COLO668 (cell line): ENCODE data around the gene TAF4.
"Not testable (repeated sequence)": the region's sequence is repeated elsewhere in the genome, so short reads cannot be mapped to it uniquely, and the experiment has no call there.

Source experiments
- DNase-seq: peaks from one replicate; lab custom pipeline; 2025; ENCODE audit not compliant: unreplicated experiment; lab: John Stamatoyannopoulos, UW

TAF4 gene

DNA sequence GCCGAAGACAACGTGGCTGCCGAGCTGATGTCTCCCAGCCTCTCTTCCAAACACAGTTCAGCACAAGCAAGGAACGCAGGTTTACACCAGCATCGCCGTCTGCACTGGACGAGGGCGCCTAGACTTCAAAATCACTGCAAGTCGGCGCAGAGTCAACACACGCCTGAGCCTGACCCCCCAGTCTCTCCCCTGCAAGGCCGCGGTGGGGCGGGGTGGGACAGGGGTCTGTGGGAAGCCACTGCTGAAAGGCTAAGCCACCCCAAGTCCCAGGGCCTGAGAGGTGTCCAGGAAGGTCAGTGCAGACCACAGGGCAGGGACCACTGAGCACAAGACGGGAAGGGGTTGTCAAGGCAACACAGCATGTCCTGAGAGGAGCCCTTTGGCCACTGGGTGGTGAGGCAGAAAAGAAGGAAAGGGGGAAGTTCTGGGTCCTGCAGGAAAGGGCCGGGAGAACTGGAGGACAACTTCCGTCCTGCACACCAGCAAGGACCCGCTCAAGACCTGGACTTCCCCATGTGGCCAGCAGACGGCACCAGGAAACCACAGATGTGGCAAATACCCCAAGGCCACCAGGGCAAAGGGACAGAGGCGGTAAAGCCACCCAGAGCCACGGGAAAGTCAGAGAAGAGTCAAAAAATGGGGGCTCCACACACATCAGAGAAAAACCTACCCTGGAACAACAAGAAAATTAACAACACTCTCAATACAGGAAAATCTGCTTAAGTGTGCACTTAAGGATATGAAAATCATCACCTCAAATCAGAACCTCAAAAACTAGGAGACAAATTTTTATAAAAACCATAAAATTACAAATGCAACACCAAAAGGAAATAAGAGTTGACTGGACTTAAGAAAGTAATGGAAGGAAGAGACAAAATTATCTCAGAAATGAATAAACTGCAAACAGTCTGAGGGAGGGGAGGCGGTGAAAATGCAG lies 84.8 kb downstream of the TAF4 start:
- DNase-seq: peak; percentile 14

DNA sequence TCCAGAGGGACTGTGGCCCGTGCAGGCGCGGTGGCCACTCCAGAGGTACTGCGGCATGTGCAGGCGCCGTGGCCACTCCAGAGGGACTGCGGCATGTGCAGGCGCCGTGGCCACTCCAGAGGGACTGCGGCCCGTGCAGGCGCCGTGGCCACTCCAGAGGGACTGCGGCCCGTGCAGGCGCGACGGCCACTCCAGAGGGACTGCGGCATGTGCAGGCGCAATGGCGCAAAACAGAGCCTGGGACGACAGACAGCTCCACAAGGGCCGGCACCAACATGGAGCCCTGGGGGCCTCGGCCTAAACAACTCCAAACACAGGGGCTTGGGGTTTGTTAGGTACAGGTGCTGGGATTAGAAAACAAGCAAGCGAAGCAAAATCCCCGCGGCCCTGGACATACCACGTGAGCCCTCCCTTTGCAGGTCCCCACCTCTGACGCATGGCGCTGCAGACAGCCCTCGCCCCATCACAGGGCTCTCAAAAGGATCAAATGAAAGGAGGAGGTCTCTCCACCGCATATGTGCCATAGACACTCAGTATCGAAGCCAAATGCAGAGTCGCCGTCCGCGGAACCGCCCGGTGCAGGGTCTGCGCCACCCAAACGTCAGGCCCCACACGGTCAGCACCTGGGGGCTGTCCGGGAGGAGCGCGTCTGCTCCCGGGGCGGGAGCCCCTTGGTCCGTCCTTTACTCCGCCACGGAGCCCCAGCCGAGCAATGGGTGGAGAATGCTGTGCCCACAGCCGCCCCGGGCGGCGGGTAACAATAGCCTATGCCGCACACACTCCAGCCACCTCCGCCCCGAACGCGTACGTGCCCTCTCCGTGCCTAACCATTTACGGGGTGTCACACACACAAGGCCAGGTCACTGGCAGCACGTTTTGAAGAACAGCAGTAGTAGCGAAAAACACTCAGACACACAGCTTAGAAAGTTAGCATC lies 85.7 kb downstream of the TAF4 start:
- DNase-seq: no peak

DNA sequence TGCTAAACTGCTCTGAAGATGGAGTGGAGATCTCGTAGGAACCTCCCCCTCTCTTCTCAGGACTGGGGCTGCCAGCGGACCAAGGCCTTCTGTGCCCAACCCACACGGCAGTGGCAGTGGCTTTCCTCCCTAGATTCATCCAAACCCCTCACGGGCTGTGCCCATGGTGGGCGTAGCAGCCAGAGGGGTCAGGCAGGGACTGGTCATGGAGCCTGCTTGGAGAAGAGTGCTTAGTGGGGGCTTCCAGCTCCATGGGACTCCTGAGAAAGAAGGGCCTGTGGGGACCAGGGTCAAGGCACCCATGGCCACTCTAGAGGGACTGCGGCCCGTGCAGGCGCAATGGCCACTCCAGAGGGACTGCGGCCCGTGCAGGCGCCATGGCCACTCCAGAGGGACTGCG lies 86.6 kb downstream of the TAF4 start:
- no peak for DNase-seq

DNA sequence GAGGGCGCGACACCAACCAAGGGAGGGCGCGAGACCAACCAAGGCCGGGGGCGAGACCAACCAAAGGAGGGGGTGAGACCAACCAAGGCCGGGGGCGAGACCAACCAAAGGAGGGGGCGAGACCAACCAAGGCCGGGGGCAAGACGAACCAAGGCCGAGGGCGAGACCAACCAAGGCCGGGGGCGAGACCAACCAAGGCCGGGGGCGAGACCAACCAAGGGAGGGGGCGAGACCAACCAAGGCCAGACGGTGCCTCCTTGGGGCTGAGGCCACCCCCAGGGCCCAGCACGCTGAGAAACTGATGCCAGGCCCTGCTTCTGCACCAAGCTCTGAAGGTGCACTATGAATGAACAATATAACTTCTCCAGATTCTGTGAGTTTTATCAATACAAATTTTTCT lies 87.2 kb downstream of the TAF4 start:
- no peak for DNase-seq

DNA sequence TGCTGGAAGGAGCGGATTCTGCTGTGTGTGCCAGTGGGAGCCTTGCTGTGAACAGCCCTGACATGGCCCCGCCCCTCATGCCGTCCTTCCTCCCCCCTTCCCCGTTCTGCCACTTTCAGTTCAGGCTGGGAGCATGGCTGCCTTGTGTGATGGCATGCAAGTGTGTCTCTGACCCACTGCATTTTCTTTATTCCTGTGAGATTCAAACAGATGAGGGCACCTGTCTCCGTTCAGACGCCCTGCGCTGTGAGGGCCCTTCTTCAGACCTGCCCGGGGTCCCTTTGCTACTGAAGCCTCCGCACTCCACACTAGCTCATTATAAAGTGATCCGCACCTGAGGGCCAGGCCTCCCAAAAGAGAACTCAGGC lies 88.3 kb downstream of the TAF4 start:
- DNase-seq: no peak

DNA sequence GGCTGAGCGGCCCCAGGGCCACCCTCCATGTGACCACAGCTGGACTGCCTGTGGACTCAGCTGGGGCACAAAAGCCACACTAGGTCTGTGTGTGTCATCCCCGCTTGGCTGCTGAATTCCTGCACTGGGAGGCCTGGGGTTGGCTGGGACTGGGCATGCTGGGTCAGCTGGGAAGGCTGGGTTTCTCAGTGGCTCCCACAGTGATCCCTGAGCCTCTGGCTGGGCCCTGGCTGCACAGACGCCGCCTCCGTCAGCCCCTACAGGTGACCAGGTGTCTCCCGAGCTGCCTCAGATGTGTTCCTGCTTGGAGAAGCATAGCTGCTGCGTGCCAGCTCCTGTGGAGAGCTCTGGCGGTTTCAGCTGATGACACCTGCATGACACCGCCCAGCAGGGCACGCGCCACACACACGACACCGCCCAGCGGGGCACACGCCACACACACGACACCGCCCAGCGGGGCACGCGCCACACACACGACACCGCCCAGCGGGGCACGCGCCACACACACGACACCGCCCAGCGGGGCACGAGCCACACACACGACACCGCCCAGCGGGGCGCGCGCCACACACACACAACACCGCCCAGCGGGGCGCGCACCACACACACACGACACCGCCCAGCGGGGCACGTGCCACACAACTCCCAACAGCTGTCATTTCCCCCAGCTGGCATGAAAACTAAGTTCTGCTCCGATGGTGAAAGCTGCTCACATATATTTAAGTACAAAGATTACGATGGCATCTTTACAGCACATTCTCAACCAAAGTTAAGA lies 88.8 kb downstream of the TAF4 start:
- no peak for DNase-seq

DNA sequence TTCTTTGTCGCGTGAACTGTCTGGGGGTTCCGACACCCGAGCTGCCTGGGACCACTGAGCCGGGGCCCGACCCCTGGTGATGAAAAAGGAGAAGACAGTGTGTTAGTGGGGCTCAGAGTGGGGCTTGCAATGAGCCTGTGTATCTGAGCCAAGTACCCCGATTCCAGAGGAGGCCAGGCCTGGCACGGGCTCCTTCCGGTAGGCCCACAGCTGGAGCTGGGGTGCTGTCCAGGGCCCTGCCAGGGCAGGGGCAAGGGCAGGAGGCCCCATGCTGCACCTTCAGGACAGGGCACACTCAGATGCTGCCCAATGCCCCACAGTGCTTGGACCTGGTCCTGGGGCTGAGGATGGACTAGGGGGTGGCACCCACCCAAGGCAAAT lies 89.4 kb downstream of the TAF4 start:
- no peak for DNase-seq

DNA sequence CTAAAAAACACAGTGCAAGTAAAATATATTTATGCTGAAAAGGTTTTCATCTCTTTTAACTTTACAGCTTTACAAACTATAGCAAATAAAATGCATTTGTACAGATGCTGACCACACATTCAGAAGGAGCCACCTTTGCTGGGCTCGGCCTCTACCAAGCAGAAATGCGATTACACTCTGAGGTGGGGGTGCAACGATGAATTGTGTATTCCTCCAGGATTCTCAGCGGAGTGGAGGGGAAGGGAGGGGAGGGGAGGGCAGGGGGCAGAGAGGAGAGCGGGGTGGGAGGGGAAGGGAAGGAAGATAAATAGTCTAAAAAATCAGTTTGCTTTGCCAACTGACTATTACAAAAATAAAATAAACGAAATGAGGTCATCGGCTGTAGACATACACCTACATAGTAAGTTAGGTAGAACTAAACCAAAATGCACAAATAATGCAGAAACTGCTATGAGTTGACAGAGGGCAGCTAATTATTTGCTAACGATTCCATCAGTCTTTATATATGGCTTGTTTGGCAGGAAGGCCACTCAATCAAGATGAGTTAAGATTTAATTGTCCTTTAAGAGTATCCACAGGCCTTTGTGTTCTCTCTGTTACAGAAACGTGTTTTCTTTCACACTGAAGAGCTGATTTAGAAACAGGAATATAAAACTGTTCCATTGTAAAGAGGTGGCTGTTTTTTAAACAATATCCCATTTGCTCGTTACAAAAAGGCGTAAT lies 90.1 kb downstream of the TAF4 start:
- no peak for DNase-seq

DNA sequence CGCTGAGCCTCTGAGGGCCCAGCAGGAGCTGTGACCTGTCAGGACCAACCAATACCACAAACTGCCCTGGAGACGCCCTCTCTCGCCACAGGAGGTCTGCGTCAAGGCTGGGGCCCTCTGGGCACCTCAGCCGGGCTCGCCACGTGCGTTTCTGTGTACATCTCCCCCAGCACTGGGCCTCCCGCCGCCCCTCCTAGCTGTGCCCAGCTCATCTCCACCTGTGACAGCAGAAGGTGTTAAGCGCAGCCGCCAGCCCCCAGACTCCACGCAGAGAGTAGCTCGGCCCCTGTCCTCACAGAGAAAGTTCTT lies 91.4 kb downstream of the TAF4 start:
- DNase-seq: no peak

DNA sequence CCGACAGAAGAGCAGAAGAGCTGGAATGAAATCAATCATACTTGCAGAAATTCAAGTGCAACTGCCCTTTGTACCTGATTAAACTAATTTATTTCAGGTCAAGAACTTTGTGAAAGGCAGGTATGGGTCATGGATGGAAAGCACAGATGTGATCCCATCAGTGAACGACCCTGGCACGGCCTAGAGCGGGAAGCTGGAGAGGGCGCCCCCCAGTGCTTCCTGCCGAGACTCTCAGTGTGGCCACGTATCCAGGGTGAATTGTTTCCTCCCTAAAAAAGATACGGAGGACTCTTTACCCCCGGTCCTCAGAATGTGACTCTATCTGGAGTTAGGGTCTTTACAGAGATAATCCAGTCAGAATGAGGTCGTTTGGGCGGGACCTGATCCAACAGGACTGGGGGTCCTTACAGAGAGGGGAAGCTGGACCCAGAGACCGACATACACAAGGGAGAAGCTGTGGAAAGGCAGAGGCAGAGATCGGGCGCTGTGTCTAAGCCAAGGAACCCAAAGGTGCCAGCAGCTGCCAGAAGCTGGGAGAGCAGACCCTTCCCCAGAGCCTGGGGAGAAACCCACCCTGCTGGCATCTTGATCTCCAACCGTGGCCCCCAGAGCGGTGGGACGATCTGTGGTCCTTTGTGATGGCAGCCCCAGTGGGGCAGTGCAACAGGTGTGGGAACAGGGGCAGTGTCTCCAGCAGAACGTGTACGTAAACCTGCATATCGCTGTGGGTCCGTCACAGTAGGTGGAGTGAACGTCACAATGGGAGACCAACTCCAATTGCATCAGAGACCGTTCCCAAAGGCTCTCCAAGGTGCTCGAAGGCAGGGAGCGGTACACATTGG lies 91.9 kb downstream of the TAF4 start:
- DNase-seq: no peak

DNA sequence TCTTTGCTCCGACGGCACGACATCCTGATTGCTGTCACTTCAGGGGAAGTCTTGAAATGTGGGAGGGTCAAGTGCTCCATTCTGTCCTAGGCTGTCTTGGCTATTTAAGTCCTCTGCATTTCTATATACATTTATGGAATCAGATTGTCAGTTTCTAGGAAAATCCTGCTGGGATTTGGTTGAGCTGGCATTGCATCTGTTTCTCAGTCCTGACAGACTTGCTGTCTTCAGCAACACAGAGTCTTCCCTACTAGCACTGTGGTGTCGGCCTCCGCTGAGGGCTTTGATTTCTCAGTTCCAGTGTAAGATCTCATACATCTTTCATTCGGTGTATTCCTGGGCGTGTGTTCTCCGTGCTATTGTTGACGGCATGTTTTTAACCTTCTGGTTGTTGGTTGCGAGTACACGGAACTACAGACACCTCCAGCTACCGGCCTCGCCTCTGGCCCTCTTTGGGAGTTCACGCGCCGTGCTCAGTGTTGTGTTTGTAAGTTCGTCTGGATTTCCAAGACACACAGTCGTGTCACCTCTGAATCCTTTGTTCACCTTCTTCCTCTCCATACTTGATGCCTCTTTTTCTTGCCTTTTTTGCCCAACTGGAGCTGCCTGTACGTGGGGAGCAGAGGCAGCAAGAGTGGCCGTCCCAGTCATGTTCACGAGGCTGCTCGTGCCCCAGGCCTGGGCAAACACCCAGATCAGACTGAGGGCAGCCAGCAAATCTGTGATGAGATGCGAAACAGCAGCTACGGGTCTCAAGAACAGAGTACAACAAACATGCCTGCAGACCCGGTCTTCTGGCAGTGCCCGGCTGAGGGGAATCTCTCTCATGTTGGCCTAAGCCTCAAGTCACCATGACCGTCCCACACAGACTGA lies 92.8 kb downstream of the TAF4 start:
- DNase-seq: no peak

DNA sequence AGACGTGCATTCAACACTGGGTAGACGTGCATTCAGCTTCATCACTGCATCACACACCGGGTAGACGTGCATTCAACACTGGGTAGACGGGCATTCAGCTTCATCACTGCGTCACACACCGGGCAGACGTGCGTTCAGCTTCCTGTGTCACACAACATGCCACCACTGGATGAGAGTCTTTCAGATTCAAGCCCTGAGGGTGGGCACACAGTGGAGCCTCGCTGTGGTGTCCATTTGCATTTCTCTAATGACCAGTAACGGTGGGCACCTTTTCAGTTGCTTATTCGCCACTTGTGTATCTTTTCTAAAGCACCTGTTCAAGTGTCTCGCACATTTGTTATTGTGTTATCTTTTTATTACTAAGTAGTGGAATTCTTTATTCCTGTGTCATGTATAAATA lies 94.1 kb downstream of the TAF4 start:
- DNase-seq: not testable (repeated sequence)

DNA sequence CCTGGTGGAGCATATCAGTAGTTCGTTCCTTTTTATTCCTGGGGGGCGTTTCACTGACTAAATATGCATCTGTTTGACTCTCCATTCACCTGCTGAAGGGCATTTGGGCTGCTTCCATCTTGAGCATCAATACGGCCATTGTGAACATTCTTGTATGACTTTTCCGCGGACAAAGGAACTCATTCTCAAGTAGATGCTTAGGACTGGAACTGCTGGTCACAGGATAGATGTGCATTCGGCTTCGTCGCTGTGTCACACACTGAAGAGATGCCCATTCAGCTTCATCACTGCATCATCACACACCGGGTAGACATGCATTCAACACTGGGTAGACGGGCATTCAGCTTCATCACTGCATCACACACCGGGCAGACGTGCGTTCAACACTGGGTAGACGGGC lies 95.3 kb downstream of the TAF4 start:
- no peak for DNase-seq

DNA sequence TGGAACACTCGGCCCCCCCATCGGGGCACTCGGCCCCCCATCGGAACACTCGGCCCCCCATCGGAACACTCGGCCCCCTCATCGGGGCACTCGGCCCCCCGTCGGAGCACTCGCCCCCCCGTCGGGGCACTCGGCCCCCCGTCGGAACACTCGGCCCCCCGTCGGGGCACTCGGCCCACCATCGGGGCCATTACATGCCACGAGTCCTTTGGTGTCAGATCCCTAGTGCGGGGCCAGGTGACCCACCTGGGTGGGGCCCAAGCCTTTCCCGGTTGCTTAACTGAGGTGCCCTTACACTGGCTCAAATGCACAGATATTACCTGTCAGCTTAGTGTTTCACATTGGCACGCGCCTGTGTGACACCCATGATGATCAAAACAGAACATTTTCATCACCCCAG lies 95.9 kb downstream of the TAF4 start:
- DNase-seq: no peak

DNA sequence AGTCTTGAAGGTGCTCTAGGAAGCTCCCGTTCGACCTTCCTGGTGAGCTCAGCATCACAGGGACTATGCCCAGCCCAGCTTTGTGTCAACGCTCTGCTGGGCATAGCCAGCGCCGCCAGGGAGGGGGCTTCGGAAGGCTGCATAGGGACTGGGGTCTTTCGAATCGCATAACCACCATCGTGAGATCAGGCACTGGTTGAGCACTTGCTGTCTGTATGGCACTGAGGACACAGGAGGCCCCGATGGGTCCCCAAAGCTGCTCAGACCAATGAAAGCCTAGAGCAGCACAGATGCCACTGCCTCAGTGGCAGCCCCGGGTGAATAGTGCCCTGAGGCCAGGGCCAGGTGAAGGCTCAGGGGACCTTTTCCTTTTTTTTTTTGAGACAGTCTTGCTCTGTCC lies 96.7 kb downstream of the TAF4 start:
- no peak for DNase-seq

DNA sequence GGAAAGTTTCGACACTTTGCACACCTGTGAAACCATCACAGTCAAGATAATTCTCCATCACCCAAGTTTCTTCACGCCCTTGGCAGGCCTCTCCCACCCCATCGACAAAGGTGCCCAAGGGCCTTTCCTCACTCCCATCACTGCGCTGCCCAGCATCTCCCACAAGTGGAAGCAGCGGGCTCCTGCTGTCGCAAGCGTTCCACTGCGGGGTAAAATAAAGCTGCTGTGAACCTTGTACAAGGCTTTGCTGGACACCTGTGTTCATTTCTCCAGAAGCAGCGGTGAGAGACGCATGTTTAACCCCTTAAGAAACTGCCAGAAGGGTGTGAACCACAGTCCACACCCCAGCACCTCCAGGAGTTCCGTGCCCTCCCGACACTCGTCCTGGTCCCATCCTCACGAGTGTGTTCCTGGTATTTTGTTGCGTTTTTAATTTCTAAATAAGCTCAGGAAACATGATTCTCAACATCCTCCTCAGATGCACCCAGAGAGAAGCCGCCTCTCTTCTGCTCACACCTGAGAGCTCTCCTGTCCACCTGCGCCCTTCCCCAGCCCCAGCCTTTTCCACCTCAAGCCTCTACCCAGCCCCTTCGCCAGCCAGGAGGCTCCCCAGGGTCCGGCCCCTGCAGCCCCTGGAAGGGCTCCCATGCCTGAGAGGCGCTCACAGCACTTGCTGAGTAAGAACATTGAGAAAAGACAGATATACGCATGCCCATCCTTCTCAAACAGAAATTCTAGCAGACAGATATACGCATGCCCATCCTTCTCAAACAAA lies 97.5 kb downstream of the TAF4 start:
- no peak for DNase-seq

DNA sequence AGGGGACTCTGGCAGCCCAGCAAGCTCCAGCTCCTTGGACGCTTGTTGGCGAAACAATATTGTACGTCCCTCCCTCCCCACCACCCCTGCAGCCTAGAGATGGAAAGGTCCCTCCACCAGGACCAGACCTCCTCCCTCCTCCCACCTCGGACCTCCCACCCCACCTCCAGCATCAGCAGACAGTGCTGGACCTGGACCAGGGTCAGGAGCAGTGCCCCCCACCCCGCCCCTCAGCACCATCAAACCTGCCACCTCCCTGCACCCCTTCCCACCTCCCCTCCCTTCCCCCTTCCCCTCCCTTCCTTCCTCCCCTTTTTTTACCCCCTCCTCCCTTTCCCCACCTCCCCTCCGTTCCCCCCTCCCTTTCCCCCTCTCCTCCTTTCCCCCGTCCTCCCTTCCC lies 98.4 kb downstream of the TAF4 start:
- no peak for DNase-seq
